Glomerular visceral epithelial cell (primary cell): ENCODE measurements around the gene CREG1.
"Not testable (repeated sequence)": the region's sequence is repeated elsewhere in the genome, so short reads cannot be mapped to it uniquely, and the experiment has no call there.

Experiments used
- DNase-seq: peaks from one replicate; pipeline ENCODE4 v3.0.0-alpha.2; 2016; ENCODE audit errors: extremely low spot score

The CREG1 gene

DNA sequence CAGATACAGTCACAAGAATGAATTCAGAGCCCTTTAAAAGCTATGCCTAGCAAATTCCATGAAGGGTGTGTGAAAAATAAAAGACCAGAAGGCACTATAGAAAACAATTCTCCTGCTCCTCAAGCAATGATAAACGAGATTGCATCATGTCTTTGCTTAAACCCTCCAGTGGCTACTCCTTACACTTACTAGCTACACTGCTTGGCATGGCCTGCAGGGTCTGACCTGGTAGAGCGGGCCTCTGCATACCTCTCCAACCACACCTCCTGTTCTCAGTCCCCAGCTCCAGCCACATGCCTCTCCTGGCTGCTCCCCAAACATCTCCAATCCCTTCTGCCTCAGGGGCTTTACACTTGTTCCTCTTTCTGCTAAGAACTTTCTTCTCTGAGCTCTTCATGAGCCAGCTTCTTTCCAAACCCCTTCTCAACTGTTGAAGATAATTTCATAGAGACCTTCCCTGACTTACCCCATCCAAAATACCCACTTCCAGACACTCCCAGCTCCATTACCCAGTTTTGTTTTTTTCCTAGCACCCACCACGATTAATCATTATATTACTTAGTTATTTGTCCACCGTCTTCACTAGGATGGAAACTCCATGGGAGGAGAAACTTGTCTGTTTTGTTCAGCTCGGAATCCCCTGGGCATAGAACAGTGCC, 11.2 kb upstream of the CREG1 start:
- no peak for DNase-seq

GRCh38 chr1:167563579-167564246, 10.2 kb upstream of the CREG1 start:
- peak; percentile 42 for DNase-seq

DNA sequence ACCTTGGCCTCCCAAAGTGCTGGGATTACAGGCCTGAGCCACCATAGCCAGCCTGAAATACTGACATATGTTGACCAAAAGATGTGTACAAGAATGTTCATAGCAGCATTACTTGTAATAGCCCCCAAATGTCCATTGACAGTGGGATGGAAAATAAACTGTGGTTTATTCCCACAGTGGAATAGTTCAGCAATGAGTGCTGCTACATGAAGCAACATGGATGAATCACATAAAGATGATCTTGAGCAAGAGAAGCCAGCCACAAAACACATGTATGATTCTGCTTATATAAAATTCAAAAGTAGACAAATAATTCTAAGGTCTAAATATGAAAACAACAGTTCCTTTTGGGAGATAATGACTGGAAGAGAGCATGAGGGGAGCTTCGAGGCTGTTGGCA, 9.1 kb upstream of the CREG1 start:
- DNase-seq, result no peak

GRCh38 chr1:167561753-167562152, 8.2 kb upstream of the CREG1 start:
- DNase-seq, result no peak

DNA sequence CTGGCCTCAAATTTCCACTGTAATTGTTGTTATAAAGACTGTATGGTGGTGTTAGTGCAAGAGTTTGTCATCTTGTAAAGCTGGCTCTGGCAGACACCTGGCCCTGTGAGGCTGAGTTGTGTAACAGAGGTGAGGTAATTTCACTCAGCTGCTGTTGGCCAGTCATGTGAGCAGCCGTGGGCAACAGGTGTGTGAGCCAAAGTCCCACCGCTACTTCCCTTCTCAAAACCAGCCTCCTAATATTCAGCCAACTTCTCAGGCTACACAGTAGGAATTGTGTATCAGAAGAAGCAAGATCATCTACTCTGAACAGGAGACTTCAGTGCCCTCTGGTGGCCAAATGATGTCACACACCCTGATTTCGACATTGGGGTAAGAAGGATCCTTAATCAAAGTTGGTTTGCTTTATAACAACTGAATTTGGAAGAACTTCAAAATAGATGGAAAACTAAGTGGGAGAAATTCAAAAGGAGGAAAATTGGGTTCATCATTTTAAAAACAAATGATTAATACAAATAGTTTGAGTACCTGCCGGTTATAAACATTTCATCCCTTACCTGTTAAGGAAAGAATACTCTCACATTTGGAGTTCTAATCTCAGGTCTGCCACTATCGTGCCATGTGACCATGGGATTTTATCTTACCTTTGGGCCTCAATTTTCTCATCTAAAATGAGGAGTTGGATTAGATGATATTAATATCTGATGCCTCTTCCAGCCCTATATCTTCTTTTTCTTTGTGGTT, 2.6 kb upstream of the CREG1 start:
- DNase-seq, result peak; percentile 73

GRCh38 chr1:167555072-167555471, 1.5 kb upstream of the CREG1 start:
- DNase-seq, result not testable (repeated sequence)

DNA sequence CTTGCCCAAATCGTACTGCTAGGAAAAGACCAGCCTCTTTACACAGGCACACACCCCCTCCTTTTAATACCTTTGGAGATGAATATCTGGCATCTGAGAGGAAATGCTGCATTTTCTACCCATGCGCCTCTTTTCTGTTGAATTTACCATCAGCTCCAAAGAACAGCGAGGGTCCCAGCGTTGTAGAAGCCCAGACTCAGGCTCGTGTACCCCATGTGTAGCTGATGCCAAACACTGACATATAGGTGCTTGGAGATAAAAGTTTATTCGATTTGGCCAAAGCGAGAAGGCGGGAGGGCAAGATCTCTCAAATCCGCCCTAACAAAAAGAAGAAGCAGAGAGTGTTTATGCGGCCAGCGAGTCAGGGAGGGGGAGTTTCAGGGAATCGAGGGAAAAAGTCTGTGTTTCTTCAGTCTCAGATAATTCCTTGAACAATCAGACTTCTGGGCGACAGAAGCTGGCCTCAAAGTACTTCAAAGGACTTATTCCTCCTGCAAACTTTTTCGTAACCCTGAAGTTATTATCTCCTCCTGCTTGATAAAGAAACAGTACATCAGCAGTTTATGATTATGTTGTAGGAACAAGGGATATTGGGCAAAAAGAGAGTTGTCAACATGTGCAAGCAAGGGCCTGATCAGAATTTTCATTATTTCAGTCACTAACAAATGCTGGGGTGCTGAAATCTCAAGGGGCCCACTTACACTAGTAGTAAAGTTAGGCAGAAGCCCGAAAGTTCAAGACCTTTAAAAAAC, 642 bp upstream of the CREG1 start:
- no peak for DNase-seq

DNA sequence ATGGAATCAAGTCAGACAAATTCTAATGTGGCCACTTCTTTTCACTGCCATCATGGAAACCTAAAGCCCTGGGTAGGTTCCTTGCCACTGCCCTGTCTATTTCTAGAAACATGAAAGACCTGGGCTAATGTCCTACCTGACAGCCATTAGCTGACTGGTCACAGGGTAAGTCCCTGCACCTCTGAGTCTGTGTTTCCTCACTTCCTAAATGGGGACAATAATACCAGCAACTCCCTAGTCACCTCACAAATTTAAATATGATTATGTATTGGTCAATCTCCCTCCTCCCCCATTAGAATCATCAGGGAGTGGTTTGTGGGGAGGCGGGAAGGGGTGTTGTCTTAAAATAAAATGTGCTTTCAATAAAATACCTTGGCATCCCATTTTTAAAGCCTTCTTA, 2.2 kb downstream of the CREG1 start:
- no peak for DNase-seq

DNA sequence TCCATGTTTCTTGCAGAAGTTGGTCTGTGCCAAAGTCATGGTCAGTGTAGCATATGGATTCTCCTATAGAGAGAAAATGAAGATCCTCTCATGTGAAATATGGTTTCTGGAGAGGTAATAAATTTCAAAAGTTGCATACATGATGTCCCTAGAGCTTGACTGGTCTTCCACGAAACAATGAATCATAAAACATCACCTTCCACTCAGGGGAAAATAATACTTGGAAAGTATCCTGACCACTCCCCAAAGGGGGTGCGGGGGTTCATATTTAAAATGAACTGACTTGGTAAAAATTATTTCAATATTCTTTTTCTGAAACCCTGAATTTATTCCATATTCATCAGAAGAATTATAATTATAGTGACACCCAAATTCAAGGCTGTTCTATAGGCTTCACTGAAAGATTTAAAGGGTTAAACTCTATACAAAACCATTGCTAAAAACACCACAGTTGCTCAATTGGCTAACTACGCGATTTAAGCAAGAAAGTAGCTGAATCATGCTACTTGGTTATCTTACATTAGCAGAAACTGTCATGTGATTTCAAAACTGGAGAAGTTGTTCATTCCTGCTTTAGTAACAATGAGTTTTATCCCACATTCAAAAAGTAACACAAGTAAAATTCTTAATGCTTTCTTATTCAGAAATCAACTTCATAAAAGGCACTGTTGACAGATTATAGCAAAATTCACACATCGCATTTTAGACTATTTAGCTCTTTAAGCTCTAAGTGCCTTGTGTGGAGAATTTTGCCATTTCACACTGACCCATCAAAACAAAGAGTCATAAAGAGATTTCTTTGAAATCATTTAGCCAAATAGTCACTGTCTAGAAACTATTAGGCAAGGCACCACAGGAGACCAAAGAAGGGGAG, 5.3 kb downstream of the CREG1 start:
- no peak for DNase-seq

DNA sequence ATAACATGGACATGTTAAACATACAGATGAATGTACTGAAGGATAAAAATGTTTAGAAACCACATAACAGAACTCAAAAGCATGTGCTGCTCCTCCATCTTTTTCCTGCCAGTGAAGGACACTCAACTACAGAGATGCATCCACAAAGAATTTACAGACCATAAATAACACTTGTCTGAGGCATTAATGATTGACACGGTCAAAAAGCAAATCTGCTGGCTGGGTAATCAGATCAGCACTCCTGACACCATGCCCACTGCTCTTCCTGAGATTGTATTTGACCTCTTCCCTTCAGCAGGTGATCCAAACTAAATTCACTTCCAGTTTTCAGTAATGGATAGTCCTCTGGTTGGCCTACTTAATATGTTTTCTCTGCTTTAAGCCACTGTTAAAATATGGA, 6.6 kb downstream of the CREG1 start:
- no peak for DNase-seq

- no peak for DNase-seq
Measured at GRCh38 chr1:167545349-167545748, 8.2 kb downstream of the CREG1 start.

DNA sequence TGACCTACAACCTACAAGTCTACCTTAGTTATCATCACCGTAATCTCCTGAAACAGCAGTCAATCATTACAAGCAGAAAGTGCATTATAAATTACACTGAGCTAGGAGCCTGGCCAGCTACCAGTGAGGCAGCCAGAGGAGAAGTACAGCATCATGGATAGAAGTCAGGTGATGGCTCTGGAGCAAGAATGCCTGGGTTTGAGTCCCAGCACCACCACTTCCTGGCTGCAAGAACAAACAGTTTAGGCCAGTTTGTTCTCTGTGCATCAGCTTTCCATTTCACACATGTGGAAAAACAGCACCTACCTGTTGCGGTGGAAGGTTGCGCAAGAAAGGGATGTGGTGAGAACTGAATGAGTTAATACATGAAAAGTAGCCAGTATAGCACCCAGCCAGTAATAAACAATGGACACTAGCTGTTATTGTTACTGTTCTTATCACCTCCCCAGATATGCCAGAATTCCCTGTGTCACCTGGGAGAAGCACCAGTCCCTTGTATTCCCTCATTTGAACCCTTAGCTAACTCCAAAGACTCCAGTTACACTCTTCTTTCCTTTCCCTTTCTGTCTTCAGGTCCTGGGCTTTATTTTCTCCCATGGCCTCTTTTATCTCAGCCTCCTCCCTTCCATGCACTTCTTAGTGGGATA, 9.0 kb downstream of the CREG1 start:
- DNase-seq, result no peak

DNA sequence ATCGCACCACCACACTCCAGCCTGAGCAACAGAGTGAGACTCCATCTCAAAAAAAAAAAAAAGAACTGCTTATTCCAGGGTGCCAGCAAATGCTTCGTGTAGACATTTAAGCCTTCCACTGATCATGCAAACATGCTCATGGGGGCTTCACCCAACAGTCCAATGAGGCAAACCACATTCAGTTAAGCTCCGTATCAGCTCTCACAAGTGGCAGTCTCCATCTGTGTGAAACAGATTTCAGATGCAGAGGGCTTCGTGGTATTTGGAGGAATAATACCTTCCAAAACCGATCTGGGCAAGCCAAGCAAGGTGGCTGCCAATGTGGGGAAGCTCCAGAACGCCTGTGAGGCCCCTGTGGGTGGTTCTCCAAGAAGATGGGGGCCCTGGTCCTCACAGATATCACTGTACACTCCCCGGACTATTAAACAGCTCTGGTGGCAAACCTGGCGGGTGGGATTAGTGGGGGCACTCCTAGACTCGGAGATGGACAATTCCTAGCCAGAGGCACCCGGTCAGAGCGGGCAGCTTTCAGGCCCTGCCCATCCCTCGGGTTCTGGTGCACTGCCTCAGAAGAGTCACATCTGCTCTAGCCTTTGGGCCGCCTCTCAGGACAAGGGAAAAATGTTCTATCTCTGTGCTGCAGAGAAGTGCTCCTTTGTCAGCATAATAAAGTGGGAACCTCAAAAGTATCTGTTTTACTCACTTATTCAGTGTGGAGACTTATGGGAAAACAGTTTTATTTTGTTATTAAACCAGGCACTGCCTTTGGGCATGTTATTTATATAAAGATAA, 10.2 kb downstream of the CREG1 start:
- DNase-seq, result no peak

- DNase-seq, result no peak
Measured at GRCh38 chr1:167542109-167543032, 11.2 kb downstream of the CREG1 start.

DNA sequence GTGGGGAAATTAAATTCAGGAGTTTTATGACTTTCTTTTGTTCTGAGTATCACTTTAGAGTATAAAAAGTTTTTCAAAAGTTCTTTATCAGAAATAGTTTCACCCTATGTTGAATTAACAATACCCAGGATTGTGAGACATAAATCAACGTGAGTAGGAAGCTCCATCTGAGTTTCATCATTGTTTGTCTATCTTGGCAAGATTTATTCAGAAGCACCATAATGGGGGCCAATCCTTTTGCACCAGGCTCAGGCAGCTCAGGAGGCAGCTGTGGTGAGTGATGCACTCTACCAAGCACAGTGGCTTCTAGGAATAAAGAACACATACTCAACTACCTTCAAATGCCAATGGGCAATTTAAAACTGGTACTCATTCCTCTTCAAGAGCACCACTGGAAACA, 12.0 kb downstream of the CREG1 start:
- no peak for DNase-seq

GRCh38 chr1:167541003-167541402, 12.6 kb downstream of the CREG1 start:
- DNase-seq, result no peak

DNA sequence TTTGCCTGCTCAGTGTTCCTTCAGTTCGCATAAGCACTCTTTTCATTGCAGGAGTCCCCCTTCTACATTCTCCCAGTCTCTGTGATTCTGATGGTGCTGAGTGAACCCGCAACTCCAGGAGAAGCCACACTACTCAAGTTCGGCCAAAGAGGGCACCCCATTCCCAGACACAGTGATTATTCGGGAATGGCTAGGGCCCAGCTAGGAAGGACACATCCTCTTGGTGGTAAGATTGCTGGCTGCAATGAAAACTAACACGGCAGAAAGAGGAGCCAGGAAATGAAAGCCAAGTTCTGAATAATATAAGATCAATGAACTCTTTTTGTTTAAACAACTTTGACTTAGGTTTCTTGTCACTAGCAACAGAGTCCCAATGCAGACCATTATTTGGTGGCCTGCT, 14.9 kb downstream of the CREG1 start:
- no peak for DNase-seq

GRCh38 chr1:167533851-167534300, 19.7 kb downstream of the CREG1 start:
- DNase-seq, result peak; percentile 67
